ENCODE data around the gene PRB4.

GRCh38 chr12:11273449-11273848, 36.8 kb downstream of the PRB4 start:
- TF ChIP-seq POLR2A (IDR thresholded peaks at IDR 0.05; ENCODE audit: low read depth, low read length) (no peak), POLR2AphosphoS5 (IDR thresholded peaks at IDR 0.05; ENCODE audit: low read depth, low read length) (no peak), TAF1 (IDR thresholded peaks at IDR 0.05; ENCODE audit: borderline replicate concordance, low read depth, low read length) (no peak)

All from GM12892 (cell line).